Spleen (tissue), 7 donors: ENCODE results near the gene SLC9A8.

Experiments
- POLR2A ChIP-seq, 3 donors: fragments of 450-650 bp; IDR thresholded peaks; one replicate each; pipeline ENCODE4 v1.5.1; 2017; ENCODE audit warnings: antibody characterized with exemption in 3 of 3, mild to moderate bottlenecking in 1 of 3
- POLR2AphosphoS5 ChIP-seq, 3 donors: sonication (generic); formaldehyde crosslinking; IDR thresholded peaks; one replicate each; pipeline ENCODE4 v1.5.1; 2017; ENCODE audit warnings: antibody characterized with exemption in 3 of 3
- TF ChIP-seq, protein P1 (sequence below), 11 experiments: fragments of 200-600 bp in 7 of 11; fragments of 450-650 bp in 4 of 11; sonication (generic) in 4 of 11; IDR thresholded peaks in 8 of 11; conservative IDR thresholded peaks in 3 of 11; 1 replicate in 7 of 11; 2 replicates in 4 of 11; pipeline versions ENCODE4 v1.4.0 to v1.8.0; 2016 to 2021; ENCODE audit warnings: antibody characterized with exemption in 11 of 11, inconsistent platforms in 4 of 11, mild to moderate bottlenecking in 1 of 11
- donor health status: DM: no; HTN: no; CAD: no; lungs with moderate emphysema.
- donor health status: DM: no; HTN: no; CAD: no.
- donor health status: DM: no; HTN: no; CAD: no.

DNA sequence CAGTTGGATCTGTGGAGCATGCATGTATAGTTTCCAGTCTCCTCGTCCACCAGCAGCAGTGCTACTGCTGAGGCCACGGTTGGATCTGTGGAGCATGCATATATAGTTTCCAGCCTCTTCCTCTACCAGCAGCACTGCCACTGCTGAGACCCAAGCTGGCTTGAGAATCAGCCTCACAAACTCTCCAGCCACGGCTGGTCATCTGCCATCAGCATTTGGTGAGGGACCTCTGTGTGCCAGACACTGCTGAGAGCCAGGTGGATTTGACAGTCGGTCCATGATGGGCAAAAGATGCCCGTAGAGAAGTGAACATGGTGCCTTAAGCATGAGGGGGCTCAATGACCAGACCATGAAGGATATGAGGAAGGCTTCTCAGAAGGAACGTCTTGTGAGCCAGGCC is 46.4 kb downstream of the SLC9A8 start:
- TF ChIP-seq, protein P1, sequence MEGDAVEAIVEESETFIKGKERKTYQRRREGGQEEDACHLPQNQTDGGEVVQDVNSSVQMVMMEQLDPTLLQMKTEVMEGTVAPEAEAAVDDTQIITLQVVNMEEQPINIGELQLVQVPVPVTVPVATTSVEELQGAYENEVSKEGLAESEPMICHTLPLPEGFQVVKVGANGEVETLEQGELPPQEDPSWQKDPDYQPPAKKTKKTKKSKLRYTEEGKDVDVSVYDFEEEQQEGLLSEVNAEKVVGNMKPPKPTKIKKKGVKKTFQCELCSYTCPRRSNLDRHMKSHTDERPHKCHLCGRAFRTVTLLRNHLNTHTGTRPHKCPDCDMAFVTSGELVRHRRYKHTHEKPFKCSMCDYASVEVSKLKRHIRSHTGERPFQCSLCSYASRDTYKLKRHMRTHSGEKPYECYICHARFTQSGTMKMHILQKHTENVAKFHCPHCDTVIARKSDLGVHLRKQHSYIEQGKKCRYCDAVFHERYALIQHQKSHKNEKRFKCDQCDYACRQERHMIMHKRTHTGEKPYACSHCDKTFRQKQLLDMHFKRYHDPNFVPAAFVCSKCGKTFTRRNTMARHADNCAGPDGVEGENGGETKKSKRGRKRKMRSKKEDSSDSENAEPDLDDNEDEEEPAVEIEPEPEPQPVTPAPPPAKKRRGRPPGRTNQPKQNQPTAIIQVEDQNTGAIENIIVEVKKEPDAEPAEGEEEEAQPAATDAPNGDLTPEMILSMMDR (IDR thresholded peaks at IDR 0.05 in 8 of 11, conservative IDR thresholded peaks at IDR 0.05 in 3 of 11): no peak
- TF ChIP-seq POLR2A (IDR thresholded peaks at IDR 0.05) (no peak), POLR2AphosphoS5 (IDR thresholded peaks at IDR 0.05) (no peak)
